ENCODE measurements around the gene UBE2D2.

GRCh38 chr5:139642213-139642612 is 81.1 kb downstream of the UBE2D2 start:
- TF ChIP-seq CTCF (IDR thresholded peaks at IDR 0.05) (no peak), ZFX (IDR thresholded peaks at IDR 0.05; ENCODE audit: borderline replicate concordance) (no peak)
